HG03196 (cell line): Measurements from ENCODE around the gene LIN7C.

Source experiments
- ATAC-seq: cut with Tn5 transposase; IDR thresholded peaks from one replicate; pipeline ENCODE4 v1.9.1; 2021; ENCODE audit not compliant: unreplicated experiment

Gene LIN7C

DNA sequence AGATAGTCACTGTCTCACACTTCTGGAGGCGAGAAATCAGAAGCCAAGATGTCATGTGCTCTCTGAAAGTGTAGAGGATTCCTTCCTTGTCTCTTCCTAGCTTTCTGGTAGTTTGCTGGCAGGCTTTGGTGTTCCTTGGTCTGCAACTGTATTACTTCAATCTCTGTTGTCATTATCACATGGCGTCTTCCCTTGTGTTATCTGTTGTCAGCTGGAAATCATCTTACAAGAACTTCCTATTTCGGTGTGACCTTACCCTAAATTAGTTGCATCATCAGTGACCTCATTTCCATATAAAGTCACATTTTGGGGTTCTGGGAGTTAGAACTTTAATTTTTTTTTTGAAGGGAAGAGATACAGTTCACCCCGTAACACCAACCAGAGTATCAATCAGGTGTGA lies 3.3 kb upstream of the LIN7C start:
- no peak for ATAC-seq

DNA sequence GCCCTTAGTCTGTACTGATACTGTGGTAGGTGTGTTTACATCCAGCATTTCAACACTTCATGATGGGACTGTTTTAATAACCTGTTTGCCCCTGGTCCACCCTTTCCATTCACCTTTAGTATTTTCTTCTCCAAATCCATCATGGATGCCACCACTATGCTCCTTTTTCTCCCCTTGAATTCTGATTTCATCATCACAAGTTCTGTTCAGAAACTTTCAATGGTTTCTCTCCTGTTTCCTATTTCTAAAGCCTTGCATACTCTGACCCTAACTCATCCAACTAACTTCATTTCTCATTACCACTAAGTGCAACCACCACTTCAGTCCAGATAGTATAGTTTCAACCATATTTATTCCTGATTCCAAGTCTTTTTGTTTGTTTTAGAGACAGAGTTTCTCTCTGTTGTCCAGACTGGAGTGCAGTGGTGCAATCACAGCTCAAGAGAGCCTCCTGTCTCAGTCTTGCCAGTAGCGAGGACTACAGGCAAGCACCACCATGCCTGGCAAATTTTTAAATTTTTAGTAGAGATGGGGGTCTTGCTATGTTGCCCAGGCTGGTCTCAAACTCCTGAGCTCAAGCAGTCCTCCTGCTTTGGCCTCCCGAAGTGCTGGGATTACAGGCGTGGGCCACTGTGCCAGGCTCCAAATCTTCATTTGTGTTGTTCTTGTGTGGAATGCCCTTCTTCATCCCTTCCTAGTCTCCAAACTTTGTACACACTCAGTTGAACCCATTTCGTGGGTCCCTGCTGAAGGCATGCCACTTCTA lies 1.2 kb upstream of the LIN7C start:
- no peak for ATAC-seq

DNA sequence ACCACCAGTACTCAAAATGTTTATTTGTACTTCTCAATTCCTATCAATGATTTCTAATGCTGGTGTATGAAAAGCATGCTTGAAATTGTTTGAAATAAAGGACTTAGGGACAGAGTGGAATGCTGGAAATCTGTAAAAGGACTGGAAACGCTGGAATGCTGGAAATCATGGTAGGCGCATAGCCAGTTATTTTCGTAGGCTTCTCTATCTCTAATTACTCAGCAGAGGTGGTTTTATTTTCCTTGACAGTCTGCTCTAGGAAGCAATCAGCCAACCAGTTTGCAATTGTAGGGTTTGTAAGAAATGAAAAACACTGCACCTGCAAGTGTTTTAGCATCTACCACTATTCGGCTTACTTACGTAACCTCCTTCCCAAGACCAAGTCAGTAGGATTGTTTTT lies 788 bp downstream of the LIN7C start:
- no peak for ATAC-seq

- no peak for ATAC-seq
These were observed 2.4 kb downstream of the LIN7C start for GRCh38 chr11:27504205-27504604.

DNA sequence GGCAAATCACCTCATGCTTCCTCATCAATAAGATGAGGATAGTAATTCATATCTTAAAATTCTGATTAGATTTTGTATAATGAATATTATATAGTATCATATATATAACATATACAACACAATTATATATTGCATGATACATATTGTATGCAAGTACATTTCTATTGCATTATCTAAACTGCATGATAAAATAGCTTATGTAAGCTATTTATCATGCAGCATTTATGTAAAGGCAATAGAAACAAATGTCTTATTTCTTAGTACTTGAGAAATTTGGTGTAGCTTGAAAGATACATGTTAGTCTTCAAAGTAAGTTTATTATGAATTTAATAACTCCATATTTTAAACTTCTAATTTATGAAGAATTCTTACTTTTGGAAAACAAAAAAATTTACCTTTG lies 5.5 kb downstream of the LIN7C start:
- no peak for ATAC-seq

GRCh38 chr11:27497911-27498310 lies 8.7 kb downstream of the LIN7C start:
- ATAC-seq, result no peak

- ATAC-seq, result no peak
These were observed 9.2 kb downstream of the LIN7C start for GRCh38 chr11:27497284-27497866.

- ATAC-seq, result no peak
These were observed 10.1 kb downstream of the LIN7C start for GRCh38 chr11:27496461-27496860.

GRCh38 chr11:27495710-27496300 lies 10.8 kb downstream of the LIN7C start:
- ATAC-seq, result no peak

GRCh38 chr11:27489092-27489491 lies 17.5 kb downstream of the LIN7C start:
- ATAC-seq, result no peak

DNA sequence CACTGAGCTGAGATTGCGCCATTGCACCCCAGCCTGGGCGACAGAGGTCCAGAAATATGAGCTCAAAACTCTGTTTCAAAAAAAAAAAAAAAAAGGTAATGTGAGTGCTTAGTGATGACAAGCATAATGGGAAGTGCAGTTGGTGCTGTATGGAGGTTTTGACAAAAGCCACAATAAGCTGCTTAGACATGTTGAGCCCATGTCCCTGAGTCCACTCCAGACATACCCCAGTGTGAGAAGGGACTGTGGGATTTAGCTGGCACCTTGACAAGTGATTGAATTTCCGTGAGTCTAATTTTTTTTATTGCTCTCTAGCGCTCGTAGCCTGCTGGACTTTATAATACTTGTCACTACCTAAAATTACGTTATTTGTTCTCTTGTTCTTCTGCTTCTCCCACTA lies 18.9 kb downstream of the LIN7C start:
- no peak for ATAC-seq

DNA sequence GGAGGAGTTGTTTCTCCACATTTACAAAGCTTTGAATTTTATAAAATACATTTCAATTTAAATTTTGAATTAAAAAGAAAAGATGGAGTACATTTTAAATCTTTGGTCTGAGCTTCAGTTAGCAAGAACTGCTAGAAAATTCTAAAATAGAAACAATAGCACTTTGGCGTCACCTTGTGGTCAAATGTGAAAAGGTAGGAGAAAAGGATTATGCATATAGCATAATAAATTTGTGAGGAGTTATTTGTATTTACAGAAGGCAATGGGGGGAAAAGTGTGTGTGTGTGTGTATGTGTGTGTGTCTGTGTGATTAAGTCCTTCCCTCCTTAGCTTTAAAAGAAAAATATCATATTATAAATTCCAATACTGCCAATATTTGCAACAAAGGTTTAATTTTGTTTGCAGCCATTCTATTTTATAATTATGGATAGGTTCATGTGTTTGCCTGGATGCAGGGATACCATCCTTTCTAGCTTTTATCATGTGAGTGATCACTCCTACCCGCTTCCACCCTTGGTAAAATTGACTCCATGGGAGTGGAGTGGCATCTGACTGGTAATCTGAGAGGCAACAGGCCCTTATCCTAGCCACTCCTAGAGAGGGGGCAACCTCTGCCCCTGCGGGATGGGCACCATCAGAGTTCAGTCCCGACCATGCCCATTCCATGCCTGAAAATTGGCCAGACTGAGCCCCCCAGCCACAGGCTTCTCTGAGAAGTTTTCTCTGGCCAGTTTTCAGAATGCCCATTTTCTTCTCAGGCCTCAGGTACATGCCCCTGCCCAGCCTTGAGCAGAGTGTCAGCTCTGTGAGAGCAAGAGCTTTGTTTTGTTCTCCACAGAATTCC lies 20.4 kb downstream of the LIN7C start:
- peak; percentile 55 for ATAC-seq

- ATAC-seq, result no peak
These were observed 23.8 kb downstream of the LIN7C start for GRCh38 chr11:27482793-27483192.

DNA sequence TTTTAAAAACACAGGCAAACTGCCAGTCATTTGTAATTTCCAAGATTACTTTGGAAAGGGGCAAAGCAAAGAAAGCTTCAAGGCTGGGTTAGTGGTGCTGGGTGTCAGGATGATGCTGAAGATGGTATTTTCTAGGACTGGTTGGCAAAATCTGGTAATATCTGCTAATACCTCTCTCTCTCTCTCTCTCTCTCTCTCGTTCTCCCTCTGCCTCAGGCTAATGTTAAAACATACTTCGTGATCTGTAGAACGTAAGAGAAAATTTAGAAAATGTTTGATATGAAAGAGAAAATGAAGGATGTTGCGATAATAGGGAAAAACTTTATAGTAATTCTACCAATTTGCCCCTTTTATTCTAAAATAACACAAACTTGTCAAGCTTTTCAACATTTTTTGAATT lies 24.6 kb downstream of the LIN7C start:
- ATAC-seq, result no peak

DNA sequence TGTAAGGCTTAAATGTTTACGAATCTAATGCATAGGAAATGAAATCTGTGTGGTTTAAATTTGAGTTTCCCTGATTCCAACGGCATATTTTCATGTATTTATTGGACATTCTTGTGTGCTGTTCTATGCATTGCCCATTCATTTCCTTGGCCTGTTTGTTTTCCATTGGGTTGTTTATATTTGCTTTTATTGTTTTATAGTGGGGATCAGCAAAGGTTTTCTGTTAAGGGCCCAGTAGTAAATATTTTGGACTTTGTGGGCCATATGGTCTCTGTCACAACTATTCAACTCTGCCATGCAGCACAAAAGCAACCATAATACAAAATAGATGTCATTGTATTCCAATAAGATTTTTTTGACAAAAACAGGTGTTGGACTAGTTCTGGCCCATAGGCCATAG lies 28.7 kb downstream of the LIN7C start:
- ATAC-seq, result no peak

- ATAC-seq, result no peak
These were observed 29.3 kb downstream of the LIN7C start for GRCh38 chr11:27477243-27477642.

DNA sequence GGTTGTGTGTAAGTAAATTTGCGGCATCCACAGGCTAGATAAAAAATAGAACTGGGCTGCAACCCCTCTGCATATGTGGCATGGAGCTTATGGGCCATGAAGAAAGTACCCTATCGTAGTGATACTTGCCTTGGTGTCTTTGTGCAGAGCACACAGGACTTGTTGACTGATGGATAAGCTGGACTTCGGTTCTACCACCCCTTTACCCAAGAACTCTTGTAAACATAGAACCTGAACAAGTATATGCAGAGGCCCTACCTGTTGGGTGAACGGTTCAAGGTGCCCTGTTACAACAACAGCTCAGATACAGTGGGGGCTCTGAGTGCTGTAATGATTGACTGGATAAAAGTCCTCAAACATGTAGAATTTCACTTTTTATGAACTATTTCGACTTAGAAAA lies 30.9 kb downstream of the LIN7C start:
- no peak for ATAC-seq

GRCh38 chr11:27473017-27473406 lies 33.6 kb downstream of the LIN7C start:
- no peak for ATAC-seq

- peak; percentile 85 for ATAC-seq
These were observed 34.1 kb downstream of the LIN7C start, which contains the start of gene LGR4 for GRCh38 chr11:27472398-27473016. LGR4 (minus strand) TSS chr11:27472790; CDS start chr11:27472302, 488 bp downstream.

DNA sequence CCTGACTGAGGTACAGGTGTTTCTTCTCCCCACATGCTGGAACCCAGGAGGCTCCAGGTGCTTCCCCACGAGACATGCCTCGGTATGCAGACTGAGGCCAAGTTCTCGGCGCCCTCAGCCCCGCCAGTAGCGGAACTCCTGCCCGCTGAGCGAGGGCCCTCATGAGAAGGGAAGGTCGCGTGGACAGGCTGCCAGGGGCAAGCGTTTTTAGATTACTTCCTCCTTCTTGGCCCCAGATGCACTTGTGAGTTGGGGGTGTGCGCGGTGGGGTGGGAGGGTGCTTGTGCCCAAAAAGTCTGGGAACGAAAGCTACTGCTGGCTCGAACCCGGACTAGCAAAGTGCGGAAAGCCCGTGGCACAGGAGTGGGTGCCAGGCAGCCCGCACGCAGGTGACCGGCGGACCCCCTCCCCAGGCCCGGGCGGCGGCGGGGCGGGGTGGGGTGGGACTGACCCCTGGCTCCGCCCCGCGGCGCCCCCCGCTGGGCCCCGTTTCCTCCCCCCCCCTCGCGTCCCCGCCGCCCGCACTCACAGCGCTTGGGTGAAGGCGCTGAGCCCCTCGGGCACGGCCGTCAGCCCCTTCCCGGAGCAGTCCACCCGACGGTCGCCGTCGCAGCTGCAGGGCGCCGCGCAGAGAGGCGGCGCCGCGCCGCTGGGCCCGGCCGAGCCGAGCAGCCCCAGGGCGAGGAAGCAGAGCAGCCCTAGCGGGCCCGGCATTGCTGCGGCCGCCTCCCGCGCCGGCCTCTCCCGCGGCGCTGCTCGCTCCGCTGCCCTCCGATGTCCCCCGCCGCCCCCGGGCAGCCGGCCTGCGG lies 34.8 kb downstream of the LIN7C start:
- peak; percentile 31 for ATAC-seq
